Smooth muscle cell of trachea (primary cell): ENCODE data around the gene NPY4R2. TPM values are rescaled to one million over a fixed set of nuclear protein-coding genes. Genes with fewer than 3 reads are reported as not detected.

ENCODE experiments used
- total RNA-seq: library from RNA; depleted of rRNA; stranded (reverse); fragments of >200 nt; gene quantifications from 2 replicates; pipeline ENCODE4 v1.2.1, GENCODE V29; 2014

NPY4R2 gene
- total RNA-seq = 0.17 TPM in 1 of 2 replicates, not detected in the other

DNA sequence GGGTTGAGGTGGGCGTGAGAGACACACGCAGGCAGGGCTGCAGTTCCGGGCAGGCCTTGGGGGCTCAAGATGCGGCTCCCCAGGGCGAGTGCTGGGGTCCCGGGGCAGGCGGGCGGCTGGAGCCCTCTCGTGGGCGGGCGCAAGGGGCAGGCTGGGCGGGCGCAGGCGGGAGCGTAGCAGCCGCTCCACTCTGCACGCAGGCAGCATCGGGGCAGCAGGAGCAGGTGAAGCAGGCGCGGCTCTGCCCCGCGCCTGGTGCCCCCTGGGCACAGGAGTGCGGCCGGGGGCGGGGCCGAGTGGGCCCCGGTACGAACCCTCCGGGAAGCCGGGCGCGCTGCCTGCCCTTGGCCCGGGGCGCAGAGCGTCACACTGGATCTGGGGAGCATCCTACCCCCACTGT lies at the start of gene NPY4R2:
Gene NPY4R2, plus strand, starts transcription at position 188 of the 400 bp plus-strand sequence. CDS start 3,326 bp downstream, outside the sequence.

Other genes starting within 250 kb of the NPY4R2 start
- gene SYT15B, start 155.1 kb upstream of the NPY4R2 start, total RNA-seq = not detected in 2 replicates
- not detected in 2 replicates for gene FAM25C, start 81.1 kb downstream of the NPY4R2 start, total RNA-seq